ENCODE data around the gene PHLDB3. TPM values are rescaled to one million over a fixed set of nuclear protein-coding genes. Genes with fewer than 3 reads are reported as not detected.
A peak's percentile ranks its signal among the peaks of the same experiment; 100 is the strongest.

The PHLDB3 gene
- total RNA-seq, 1 donor from 2014 or later: 7.8 TPM

GRCh38 chr19:43474487-43474886 lies 30.1 kb downstream of the PHLDB3 start:
- intact Hi-C loops (cut with DNase I): no loop called here

DNA sequence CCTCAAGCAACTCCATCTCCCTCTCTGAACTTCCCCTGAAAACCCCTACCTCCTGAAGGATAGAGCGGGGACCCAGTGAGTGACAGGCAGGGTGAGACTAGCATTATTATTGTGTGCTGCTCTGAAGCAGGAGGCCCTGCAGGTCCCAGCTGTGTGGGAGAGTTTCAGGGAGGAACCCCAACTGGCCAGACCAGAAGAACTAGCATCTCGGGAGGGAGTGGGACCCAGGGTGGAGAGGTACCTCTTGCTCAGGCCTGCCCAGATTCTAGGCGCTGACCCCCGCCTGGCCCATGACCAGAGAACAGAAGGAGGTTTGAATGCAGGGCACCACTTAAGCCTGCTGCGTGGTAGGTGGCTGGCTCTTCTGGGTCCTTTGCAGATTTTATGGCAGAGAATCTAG lies 33.5 kb downstream of the PHLDB3 start:
- no peaks in the 10 kb centered on the region for H3K36me3 ChIP-seq
- TF ChIP-seq CTCF (IDR thresholded peaks at IDR 0.05): no peak
- no peaks in the 10 kb centered on the region for H3K27me3 ChIP-seq (ENCODE audit: low read depth)
- no peak for ATAC-seq
- H3K4me1 ChIP-seq: peaks cover 13% of the 10 kb centered on the region
- no peak for DNase-seq
- H3K9me3 ChIP-seq: no peaks in the 10 kb centered on the region
- no peak overlapping the region for H3K27ac ChIP-seq
- intact Hi-C loops (cut with DNase I): no loop called here
- no peak overlapping the region for H3K4me3 ChIP-seq

More at GRCh38 chr19:43474487-43474886, 30.1 kb downstream of the PHLDB3 start:
- Histone ChIP-seq H3K36me3 (no peaks in the 10 kb centered on the region), H3K27me3 (ENCODE audit: low read depth) (no peaks in the 10 kb centered on the region), H3K9me3 (no peaks in the 10 kb centered on the region), H3K27ac (no peak overlapping the region), H3K4me1 (peaks cover 13% of the 10 kb centered on the region), H3K4me3 (peak overlapping the region; percentile 55)
- no peak for TF ChIP-seq CTCF (IDR thresholded peaks at IDR 0.05)
- ATAC-seq (no peak), DNase-seq (no peak)

- Histone ChIP-seq H3K4me1 (peaks cover 7% of the 10 kb centered on the region), H3K36me3 (no peaks in the 10 kb centered on the region), H3K4me3 (no peak overlapping the region), H3K27me3 (ENCODE audit: low read depth) (no peaks in the 10 kb centered on the region), H3K27ac (no peak overlapping the region), H3K9me3 (no peaks in the 10 kb centered on the region)
- intact Hi-C loops (cut with DNase I): no loop called here
- DNase-seq (no peak), ATAC-seq (no peak)
- TF ChIP-seq CTCF (IDR thresholded peaks at IDR 0.05): no peak
Observed at GRCh38 chr19:43470288-43470687, 34.3 kb downstream of the PHLDB3 start.

DNA sequence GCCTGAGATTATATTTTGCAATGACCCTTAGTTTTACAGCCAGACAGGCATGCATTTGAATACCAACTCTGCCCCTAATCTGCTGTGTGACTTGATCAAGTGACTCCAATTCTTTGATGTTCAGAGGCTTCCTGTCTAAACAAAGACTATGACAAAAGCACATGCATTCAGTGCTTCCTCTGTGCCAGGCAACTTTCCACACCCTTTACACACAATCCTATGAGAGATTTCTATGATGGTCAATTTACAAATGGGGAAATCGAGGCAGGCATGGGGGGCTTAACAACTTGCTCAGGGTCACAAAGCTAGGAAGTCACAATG lies 35.4 kb downstream of the PHLDB3 start:
- H3K27ac ChIP-seq: no peak overlapping the region
- no peak for TF ChIP-seq CTCF (IDR thresholded peaks at IDR 0.05)
- DNase-seq (no peak), ATAC-seq (no peak)
- peaks cover 7% of the 10 kb centered on the region for H3K4me1 ChIP-seq
- H3K36me3 ChIP-seq: no peaks in the 10 kb centered on the region
- H3K9me3 ChIP-seq: no peaks in the 10 kb centered on the region
- H3K27me3 ChIP-seq (ENCODE audit: low read depth): no peaks in the 10 kb centered on the region
- no peak overlapping the region for H3K4me3 ChIP-seq
- intact Hi-C loops (cut with DNase I): no loop called here

DNA sequence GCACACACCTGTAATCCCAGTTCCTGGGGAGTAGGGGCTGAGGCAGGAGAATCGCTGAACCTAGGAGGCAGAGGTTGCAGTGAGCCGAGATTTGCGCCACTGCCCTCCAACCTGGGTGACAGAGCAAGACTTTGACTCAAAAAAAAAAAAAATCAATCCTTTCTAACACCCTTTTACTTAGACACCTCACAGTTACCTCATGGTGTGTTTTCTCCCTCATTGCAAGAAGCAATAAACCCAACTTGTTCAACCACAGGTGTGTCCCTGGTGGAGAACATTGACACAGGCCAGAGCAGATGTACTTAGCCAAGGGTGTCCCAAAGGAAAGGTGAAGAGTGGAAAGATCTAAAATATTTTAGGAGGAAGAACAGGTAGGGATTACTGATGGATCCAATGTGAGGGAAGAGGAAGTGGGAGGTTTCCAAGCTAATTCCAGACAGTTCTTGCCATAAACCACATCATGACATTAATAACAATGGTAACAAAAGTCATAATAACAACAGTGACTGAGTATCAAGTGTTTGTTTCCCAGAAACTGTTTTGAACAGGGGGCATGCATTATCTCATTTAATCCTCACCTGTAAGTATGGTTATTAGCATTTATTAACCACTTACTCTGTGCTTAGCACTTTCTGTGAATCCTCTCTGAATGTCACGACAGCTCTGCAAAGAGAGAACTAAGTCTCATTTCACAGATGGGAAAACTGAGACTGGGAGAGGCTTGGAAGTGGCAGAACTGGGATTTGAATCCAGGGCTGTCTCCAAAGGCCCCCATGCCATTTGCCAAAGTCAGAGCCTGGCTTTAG lies 36.0 kb downstream of the PHLDB3 start:
- H3K27ac ChIP-seq: no peak overlapping the region
- H3K9me3 ChIP-seq: no peaks in the 10 kb centered on the region
- H3K36me3 ChIP-seq: no peaks in the 10 kb centered on the region
- intact Hi-C loops (cut with DNase I): no loop called here
- peaks cover 10% of the 10 kb centered on the region for H3K4me1 ChIP-seq
- no peak for DNase-seq
- no peak overlapping the region for H3K4me3 ChIP-seq
- no peaks in the 10 kb centered on the region for H3K27me3 ChIP-seq (ENCODE audit: low read depth)
- no peak for ATAC-seq
- TF ChIP-seq CTCF (IDR thresholded peaks at IDR 0.05): no peak

Measured in lower lobe of right lung (tissue), 2 donors.